Measurements from ENCODE around the gene ATP2A3. TPM values are rescaled to one million over a fixed set of nuclear protein-coding genes. Genes with fewer than 3 reads are reported as not detected.

The ATP2A3 gene
- total RNA-seq, 1 donor from 2014 or later = 44.4 TPM

DNA sequence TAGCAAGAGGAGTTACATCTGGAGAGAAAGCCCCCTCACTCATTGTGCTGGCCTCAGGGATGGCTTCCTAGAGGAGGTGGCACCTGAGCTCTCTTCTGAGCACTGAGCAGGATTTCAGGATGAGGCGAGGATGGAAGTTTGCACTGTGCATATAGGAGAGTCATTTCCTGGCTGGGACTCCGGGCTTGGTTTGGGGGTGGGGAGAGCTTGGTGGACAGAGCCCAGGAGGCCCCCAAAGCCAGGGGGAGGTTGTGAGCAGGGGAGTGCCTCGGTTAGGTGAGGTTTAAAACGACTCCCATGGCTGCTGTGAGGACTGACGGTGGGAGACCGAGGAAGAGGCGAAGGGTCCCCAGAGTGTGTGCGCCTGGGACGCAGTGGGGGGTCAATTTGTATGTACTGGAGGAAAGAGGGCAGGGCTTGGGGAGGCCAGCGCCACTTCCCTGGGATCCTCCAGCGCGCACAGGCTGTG lies 72.6 kb downstream of the ATP2A3 start:
- Histone ChIP-seq H3K9me3 (no peaks in the 10 kb centered on the region), H3K27ac (peak overlapping the region; percentile 6)
- intact Hi-C loops (cut with DNase I) = no loop called here

DNA sequence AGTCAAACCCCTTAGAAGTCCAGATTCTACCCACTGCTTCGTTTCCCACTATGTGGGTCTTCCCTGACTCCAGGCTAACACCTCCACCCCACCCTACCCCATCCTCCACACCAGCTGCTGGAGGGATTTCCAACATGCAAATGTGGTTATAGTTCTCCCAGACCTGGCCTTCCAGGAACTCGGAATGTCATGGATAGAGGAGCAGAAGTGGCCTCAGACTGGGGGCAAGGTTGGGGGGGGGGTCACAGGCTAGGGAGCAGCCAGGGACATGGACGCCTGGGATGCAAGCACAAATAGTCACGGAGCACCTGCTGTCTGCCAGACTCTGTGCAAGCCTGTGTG lies 73.4 kb downstream of the ATP2A3 start:
- Histone ChIP-seq H3K9me3 (no peaks in the 10 kb centered on the region), H3K27ac (no peak overlapping the region), H3K27me3 (no peaks in the 10 kb centered on the region), H3K36me3 (no peaks in the 10 kb centered on the region), H3K4me1 (peaks cover 71% of the 10 kb centered on the region), H3K4me3 (no peak overlapping the region)
- ATAC-seq = no peak
- intact Hi-C loops (cut with DNase I) = no loop called here
- TF ChIP-seq, protein P1, sequence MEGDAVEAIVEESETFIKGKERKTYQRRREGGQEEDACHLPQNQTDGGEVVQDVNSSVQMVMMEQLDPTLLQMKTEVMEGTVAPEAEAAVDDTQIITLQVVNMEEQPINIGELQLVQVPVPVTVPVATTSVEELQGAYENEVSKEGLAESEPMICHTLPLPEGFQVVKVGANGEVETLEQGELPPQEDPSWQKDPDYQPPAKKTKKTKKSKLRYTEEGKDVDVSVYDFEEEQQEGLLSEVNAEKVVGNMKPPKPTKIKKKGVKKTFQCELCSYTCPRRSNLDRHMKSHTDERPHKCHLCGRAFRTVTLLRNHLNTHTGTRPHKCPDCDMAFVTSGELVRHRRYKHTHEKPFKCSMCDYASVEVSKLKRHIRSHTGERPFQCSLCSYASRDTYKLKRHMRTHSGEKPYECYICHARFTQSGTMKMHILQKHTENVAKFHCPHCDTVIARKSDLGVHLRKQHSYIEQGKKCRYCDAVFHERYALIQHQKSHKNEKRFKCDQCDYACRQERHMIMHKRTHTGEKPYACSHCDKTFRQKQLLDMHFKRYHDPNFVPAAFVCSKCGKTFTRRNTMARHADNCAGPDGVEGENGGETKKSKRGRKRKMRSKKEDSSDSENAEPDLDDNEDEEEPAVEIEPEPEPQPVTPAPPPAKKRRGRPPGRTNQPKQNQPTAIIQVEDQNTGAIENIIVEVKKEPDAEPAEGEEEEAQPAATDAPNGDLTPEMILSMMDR (IDR thresholded peaks at IDR 0.05) = no peak
- no peak for DNase-seq

More for the DNA sequence above, 72.6 kb downstream of the ATP2A3 start:
- H3K27me3 ChIP-seq = no peaks in the 10 kb centered on the region
- ATAC-seq (no peak), DNase-seq (no peak)
- H3K36me3 ChIP-seq = no peaks in the 10 kb centered on the region
- peaks cover 68% of the 10 kb centered on the region for H3K4me1 ChIP-seq
- TF ChIP-seq, protein P1 (IDR thresholded peaks at IDR 0.05) = no peak
- H3K4me3 ChIP-seq = peak overlapping the region; percentile 76

DNA sequence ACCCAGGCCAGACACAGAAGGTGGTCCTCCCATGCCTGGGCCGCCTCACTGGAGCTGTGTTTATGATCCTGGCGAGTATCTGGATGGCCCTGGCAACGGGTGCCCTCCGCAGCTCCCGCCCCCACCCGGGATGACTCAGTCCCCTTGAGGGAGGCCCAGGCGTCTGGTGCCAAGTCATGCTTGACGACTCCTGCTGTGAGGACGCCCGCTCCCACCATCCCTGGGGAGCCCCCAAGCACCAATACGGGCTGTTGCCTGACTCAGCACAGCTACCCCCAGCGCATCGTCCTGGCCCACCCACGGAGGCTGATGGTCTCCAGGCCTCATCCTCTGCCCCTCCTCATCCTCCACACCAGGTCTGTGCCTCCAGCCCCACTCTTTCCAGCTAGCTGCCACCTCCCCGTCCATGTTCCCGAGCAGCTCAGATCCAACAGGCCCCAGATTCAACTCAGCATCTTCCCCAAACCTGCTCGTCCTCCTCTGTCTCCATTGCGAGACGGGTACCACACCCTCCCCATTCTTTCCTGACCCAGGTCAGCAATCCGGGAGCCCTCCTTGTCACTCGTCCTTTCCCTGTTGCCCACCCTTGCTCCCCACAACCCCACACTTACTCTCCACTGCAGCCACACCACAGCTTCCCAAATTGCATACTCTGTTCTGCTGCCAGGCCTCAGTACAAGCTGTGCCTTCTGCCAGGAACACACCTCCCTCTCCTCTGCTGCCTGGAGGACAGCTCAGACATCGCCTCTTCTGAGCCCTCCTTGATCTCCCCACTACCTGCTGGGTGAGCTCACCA lies 74.0 kb downstream of the ATP2A3 start:
- ATAC-seq = no peak
- peak; percentile 81 for DNase-seq
- intact Hi-C loops (cut with DNase I) = no loop called here
- TF ChIP-seq, protein P1 (IDR thresholded peaks at IDR 0.05) = no peak
- Histone ChIP-seq H3K4me1 (peaks cover 67% of the 10 kb centered on the region), H3K36me3 (peaks cover under 1% of the 10 kb centered on the region), H3K9me3 (no peaks in the 10 kb centered on the region), H3K27me3 (no peaks in the 10 kb centered on the region), H3K4me3 (no peak overlapping the region), H3K27ac (no peak overlapping the region)

DNA sequence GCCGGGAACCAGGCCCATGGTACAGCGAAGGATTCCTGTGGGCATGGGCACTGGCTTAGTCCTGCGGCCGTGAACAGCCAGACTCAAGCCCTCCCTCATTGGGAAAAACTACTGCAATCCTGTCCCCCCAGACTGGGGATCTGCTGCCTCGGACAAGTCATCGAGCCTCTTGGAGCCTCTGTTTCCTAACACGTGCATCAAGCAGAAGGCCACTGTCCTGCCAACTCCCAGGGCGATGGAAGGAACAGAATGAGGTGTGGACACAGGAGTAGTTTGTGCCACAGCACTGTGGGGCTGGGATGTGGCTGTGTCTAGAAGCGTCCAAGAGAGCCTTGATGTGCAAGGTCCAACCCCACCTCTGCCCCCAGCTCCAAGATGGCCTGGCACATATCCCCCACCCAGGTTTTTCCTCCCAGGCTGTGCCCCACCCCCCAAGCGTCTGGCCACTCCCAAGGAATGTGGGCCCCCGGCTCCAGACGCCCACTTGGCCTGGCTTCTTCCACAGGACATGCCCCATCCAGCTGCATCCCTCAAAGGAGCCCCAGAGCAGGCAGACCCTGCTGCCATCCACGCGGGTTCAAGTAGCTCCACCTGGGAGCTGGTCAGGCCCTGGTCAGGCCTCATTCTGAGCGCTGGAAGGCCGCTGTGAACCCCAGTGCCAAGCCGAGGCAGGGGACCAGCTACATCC lies 74.8 kb downstream of the ATP2A3 start:
- no peaks in the 10 kb centered on the region for H3K27me3 ChIP-seq
- no peak overlapping the region for H3K27ac ChIP-seq
- H3K4me1 ChIP-seq = peaks cover 61% of the 10 kb centered on the region
- ATAC-seq = no peak
- intact Hi-C loops (cut with DNase I) = no loop called here
- peaks cover 8% of the 10 kb centered on the region for H3K36me3 ChIP-seq
- no peaks in the 10 kb centered on the region for H3K9me3 ChIP-seq
- DNase-seq = no peak
- TF ChIP-seq, protein P1 (IDR thresholded peaks at IDR 0.05) = no peak
- H3K4me3 ChIP-seq = no peak overlapping the region

DNA sequence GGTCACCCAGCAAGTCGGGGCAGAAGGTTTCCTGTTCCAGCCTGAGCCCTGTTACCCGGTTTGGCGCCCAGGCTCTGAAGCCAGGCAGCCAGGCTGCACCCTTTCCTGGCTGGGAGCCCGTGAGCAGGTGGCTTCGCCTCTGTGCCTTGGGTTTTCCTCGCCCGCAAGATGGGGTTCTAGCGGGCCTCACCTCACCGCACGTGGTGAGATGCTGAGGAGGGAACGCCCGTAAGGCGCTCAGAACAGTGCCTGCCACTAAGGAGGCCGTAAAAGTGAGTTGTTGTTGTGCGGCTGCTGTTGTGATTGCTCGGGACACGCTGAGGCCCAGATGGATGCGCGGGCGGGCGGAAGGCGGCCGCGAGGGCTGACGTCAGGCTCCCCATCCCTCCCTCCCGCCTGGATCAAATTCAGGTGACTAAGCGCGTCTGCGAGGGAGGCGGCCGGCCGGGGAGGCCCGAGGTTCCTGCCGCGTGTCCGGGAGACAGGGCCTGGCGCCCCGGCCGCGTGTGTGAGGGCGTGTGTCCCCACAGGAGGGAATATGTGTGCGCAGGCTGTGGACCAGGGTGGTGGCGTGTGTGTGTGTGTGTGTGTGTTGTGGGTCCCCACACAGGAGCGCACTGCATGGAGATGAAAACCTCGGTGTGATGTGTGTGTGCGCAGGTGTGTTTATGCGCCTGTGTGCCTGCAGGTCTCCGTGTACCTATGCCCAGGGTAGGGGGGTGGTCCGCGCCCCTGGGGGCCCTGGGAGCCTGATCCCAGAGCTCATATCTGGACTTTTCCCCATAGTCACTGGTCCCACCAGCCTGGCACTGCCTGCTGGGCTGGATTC lies 75.7 kb downstream of the ATP2A3 start:
- intact Hi-C loops (cut with DNase I) = no loop called here
- Histone ChIP-seq H3K36me3 (peaks cover 17% of the 10 kb centered on the region), H3K9me3 (no peaks in the 10 kb centered on the region), H3K4me3 (no peak overlapping the region), H3K27ac (peak overlapping the region; percentile 63), H3K4me1 (peaks cover 51% of the 10 kb centered on the region), H3K27me3 (no peaks in the 10 kb centered on the region)
- TF ChIP-seq, protein P1 (IDR thresholded peaks at IDR 0.05) = no peak
- DNase-seq = no peak
- ATAC-seq = no peak
